Hypothalamus (tissue), 51 donors: ENCODE data around the gene TOR2A.

Experiments
- DNase-seq, 51 donors: peaks; one replicate each; lab custom pipeline; 2025; lab: John Stamatoyannopoulos, UW

The TOR2A gene

GRCh38 chr9:127723013-127723412 lies 12.1 kb downstream of the TOR2A start:
- DNase-seq, result no peak

GRCh38 chr9:127722055-127722745 lies 12.9 kb downstream of the TOR2A start:
- DNase-seq, result no peak

- DNase-seq, result peak in 1 of 51 donors; percentile 17
Observed at GRCh38 chr9:127721391-127721821, 13.7 kb downstream of the TOR2A start.

- DNase-seq, result no peak
Observed at GRCh38 chr9:127720865-127721227, 14.2 kb downstream of the TOR2A start.

- DNase-seq, result no peak
Observed at GRCh38 chr9:127720031-127720864, 14.8 kb downstream of the TOR2A start.

- DNase-seq, result peak in 10 of 51 donors; percentile 9 to 47 (median 22)
Observed at GRCh38 chr9:127717766-127718165, 17.3 kb downstream of the TOR2A start.

- DNase-seq, result peak in 1 of 51 donors; percentile 46
Observed at GRCh38 chr9:127716412-127716811, 18.7 kb downstream of the TOR2A start.

GRCh38 chr9:127715470-127716337 lies 19.4 kb downstream of the TOR2A start, which contains the start of the genes PTRH1 and TTC16:
PTRH1 (minus strand) TSS chr9:127715663; CDS start chr9:127715639, 24 bp downstream.
TTC16 (plus strand) TSS chr9:127716079; CDS start chr9:127716146, 67 bp downstream.
- peak; percentile 68 to 99 (median 94) for DNase-seq

- DNase-seq, result no peak
Observed at GRCh38 chr9:127714951-127715469, 20.1 kb downstream of the TOR2A start.

GRCh38 chr9:127714020-127714750 lies 20.9 kb downstream of the TOR2A start:
- DNase-seq, result no peak

- DNase-seq, result no peak
Observed at GRCh38 chr9:127712867-127713266, 22.2 kb downstream of the TOR2A start.

- DNase-seq, result no peak
Observed at GRCh38 chr9:127712371-127712770, 22.7 kb downstream of the TOR2A start.

GRCh38 chr9:127711831-127712274 lies 23.2 kb downstream of the TOR2A start:
- no peak for DNase-seq

- DNase-seq, result no peak
Observed at GRCh38 chr9:127711226-127711701, 23.8 kb downstream of the TOR2A start.

GRCh38 chr9:127710204-127710783 lies 24.8 kb downstream of the TOR2A start:
- DNase-seq, result no peak

GRCh38 chr9:127708952-127709587 lies 26.0 kb downstream of the TOR2A start:
- DNase-seq, result no peak

- DNase-seq, result no peak
Observed at GRCh38 chr9:127707766-127708165, 27.3 kb downstream of the TOR2A start.

GRCh38 chr9:127706836-127707241 lies 28.3 kb downstream of the TOR2A start, which contains the start of gene CFAP157:
CFAP157 (plus strand) TSS chr9:127706988; CDS start chr9:127707032, 44 bp downstream.
- DNase-seq, result peak in 5 of 51 donors; percentile 10 to 32 (median 16)
